ENCODE data around the gene IER3. TPM values are rescaled to one million over a fixed set of nuclear protein-coding genes. Genes with fewer than 3 reads are reported as not detected.

The IER3 gene
- total and polyA plus RNA-seq, 9 of the 15 experiments (the other 6 are each of a cell fraction or from before 2014, with no cell fraction given) = 1.5 to 30.0 (median 11.5) TPM

DNA sequence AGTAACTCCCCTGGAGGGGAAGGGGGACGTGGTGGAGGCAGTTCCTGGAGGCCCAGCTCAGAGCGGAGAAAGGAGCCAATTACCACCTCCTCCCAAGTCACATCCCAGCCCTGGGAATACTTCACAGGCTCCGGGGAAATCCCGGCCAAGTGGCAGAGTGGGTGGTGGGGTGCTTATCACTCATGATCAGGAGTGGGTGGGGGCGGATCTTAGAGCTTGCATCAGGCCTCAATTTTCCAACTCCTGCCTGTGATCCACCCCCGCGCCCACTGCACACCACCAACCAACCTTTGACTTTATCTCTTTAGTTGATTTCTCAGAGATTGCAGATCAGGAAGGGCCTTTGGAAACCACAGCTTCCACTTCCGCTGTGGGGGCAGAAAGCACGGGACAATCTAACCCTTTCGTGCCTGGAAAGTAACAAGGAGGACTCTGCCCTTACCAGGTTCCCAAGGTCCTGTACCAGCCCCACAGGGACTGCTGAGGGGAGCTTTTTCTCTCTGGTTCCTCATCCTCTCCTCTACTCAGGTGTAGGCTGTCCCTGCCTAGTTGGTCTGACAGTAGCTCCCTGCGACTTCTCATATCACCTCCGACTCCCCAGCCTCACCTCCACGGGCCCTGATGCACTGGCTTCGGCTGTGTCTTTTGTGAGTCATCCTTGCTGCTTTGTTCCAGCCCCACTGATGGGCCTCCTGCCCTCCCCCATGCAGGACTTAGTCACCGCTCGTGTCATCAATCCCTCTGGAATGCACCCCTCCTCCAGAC, 24.9 kb upstream of the IER3 start (continued):
- TF ChIP-seq, protein P1, sequence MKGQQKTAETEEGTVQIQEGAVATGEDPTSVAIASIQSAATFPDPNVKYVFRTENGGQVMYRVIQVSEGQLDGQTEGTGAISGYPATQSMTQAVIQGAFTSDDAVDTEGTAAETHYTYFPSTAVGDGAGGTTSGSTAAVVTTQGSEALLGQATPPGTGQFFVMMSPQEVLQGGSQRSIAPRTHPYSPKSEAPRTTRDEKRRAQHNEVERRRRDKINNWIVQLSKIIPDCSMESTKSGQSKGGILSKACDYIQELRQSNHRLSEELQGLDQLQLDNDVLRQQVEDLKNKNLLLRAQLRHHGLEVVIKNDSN (CRISPR knock-in tag; IDR thresholded peaks at IDR 0.05) = peak; percentile 4; the same call in 1 of the 2 replicates
- no peak for TF ChIP-seq PHF20 (IDR thresholded peaks at IDR 0.05; ENCODE audit: partially characterized antibody)
- no peak for TF ChIP-seq ZNF23 (CRISPR knock-in tag; IDR thresholded peaks at IDR 0.05)
- no peak for TF ChIP-seq SREBF2 (CRISPR knock-in tag; IDR thresholded peaks at IDR 0.05)
- TF ChIP-seq, protein P2, sequence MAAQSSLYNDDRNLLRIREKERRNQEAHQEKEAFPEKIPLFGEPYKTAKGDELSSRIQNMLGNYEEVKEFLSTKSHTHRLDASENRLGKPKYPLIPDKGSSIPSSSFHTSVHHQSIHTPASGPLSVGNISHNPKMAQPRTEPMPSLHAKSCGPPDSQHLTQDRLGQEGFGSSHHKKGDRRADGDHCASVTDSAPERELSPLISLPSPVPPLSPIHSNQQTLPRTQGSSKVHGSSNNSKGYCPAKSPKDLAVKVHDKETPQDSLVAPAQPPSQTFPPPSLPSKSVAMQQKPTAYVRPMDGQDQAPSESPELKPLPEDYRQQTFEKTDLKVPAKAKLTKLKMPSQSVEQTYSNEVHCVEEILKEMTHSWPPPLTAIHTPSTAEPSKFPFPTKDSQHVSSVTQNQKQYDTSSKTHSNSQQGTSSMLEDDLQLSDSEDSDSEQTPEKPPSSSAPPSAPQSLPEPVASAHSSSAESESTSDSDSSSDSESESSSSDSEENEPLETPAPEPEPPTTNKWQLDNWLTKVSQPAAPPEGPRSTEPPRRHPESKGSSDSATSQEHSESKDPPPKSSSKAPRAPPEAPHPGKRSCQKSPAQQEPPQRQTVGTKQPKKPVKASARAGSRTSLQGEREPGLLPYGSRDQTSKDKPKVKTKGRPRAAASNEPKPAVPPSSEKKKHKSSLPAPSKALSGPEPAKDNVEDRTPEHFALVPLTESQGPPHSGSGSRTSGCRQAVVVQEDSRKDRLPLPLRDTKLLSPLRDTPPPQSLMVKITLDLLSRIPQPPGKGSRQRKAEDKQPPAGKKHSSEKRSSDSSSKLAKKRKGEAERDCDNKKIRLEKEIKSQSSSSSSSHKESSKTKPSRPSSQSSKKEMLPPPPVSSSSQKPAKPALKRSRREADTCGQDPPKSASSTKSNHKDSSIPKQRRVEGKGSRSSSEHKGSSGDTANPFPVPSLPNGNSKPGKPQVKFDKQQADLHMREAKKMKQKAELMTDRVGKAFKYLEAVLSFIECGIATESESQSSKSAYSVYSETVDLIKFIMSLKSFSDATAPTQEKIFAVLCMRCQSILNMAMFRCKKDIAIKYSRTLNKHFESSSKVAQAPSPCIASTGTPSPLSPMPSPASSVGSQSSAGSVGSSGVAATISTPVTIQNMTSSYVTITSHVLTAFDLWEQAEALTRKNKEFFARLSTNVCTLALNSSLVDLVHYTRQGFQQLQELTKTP (IDR thresholded peaks at IDR 0.05; ENCODE audit: low read depth in 1 of 2, partially characterized antibody in 2 of 2) = peak; percentile 73 to 93
- no peak for TF ChIP-seq SIN3B (IDR thresholded peaks at IDR 0.05; ENCODE audit: low read depth)
- 0 out of 2 replicates have a peak, but pooled peaks have one; percentile 31 for TF ChIP-seq ETS1 (conservative IDR thresholded peaks at IDR 0.05; ENCODE audit: control insufficient read depth, low read depth, low read length)
- TF ChIP-seq MCM5 (IDR thresholded peaks at IDR 0.05; ENCODE audit: low read depth) = no peak
- TF ChIP-seq ZEB2 (IDR thresholded peaks at IDR 0.05) = peak; percentile 98
- TF ChIP-seq PHF21A (IDR thresholded peaks at IDR 0.05; ENCODE audit: borderline replicate concordance, low read depth) = no peak; the same call in 1 of the 2 replicates
- no peak for TF ChIP-seq C11orf30 (IDR thresholded peaks at IDR 0.05; ENCODE audit: low read depth)
- TF ChIP-seq NRF1 (conservative IDR thresholded peaks at IDR 0.05 in 1 of 2, IDR thresholded peaks at IDR 0.05 in 1 of 2) = peak; percentile 33 to 50; a peak in 3 of 4 replicates
- TF ChIP-seq POLR2A (conservative IDR thresholded peaks at IDR 0.05) = no peak; the same call in 1 of the 2 replicates
- TF ChIP-seq GTF2F1 (IDR thresholded peaks at IDR 0.05; ENCODE audit: low read depth, low read length) = no peak
- TF ChIP-seq NONO (IDR thresholded peaks at IDR 0.05; ENCODE audit: low read depth in 2 of 2, low read length in 1 of 2) = no peak
- no peak for TF ChIP-seq ZBED1 (IDR thresholded peaks at IDR 0.05)
- no peak for TF ChIP-seq GMEB1 (CRISPR knock-in tag; IDR thresholded peaks at IDR 0.05)
- TF ChIP-seq, protein P3, sequence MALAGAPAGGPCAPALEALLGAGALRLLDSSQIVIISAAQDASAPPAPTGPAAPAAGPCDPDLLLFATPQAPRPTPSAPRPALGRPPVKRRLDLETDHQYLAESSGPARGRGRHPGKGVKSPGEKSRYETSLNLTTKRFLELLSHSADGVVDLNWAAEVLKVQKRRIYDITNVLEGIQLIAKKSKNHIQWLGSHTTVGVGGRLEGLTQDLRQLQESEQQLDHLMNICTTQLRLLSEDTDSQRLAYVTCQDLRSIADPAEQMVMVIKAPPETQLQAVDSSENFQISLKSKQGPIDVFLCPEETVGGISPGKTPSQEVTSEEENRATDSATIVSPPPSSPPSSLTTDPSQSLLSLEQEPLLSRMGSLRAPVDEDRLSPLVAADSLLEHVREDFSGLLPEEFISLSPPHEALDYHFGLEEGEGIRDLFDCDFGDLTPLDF (CRISPR knock-in tag; IDR thresholded peaks at IDR 0.05) = no peak
- TF ChIP-seq ZNF324 (CRISPR knock-in tag; IDR thresholded peaks at IDR 0.05) = no peak
- no peak for TF ChIP-seq ZC3H4 (CRISPR knock-in tag; IDR thresholded peaks at IDR 0.05; ENCODE audit: borderline replicate concordance)
- peak; percentile 98 for TF ChIP-seq CTBP1 (IDR thresholded peaks at IDR 0.05; ENCODE audit: borderline replicate concordance)
